ENCODE results near the gene TBX15. TPM values are rescaled to one million over a fixed set of nuclear protein-coding genes. Genes with fewer than 3 reads are reported as not detected.

TBX15 gene
- total RNA-seq, 1 donor from 2014 or later: 2.9 TPM

GRCh38 chr1:119004781-119005180 lies 16.6 kb upstream of the TBX15 start:
- Mint-ChIP-seq H3K4me1 (peaks cover 24% of the 10 kb centered on the region), H3K9me3 (peaks cover 12% of the 10 kb centered on the region), H3K4me3 (no peak overlapping the region), H3K27me3 (ENCODE audit: insufficient read depth, low read depth) (peaks cover 81% of the 10 kb centered on the region), H3K36me3 (no peaks in the 10 kb centered on the region), H3K27ac (no peak overlapping the region)
- H3K27me3 ChIP-seq: peaks cover 100% of the 10 kb centered on the region
- no peaks in the 10 kb centered on the region for H3K36me3 ChIP-seq
- peaks cover 37% of the 10 kb centered on the region for H4K20me1 ChIP-seq (ENCODE audit: low read depth)
- H3K79me2 ChIP-seq (ENCODE audit: low read depth): no peaks in the 10 kb centered on the region
- no peak for DNase-seq (ENCODE audit: low spot score)
- no peaks in the 10 kb centered on the region for H3K9me3 ChIP-seq (ENCODE audit: low read depth)
- no peak for TF ChIP-seq EZH2 (IDR thresholded peaks at IDR 0.05)
- no peak for TF ChIP-seq CTCF (IDR thresholded peaks at IDR 0.05)
- no peak for TF ChIP-seq EZH2phosphoT487 (IDR thresholded peaks at IDR 0.05)
- no peak overlapping the region for H3K4me2 ChIP-seq
- no peak overlapping the region for H2AFZ ChIP-seq (replicated peaks)
- H3K4me1 ChIP-seq: peaks cover 5% of the 10 kb centered on the region
- no peak overlapping the region for H3K27ac ChIP-seq
- H3K9ac ChIP-seq: no peak overlapping the region
- H3K4me3 ChIP-seq: no peak overlapping the region
- no peaks in the 10 kb centered on the region for H3F3A ChIP-seq (ENCODE audit: low read depth)

- Histone ChIP-seq H4K20me1 (ENCODE audit: low read depth) (peaks cover 43% of the 10 kb centered on the region), H3K79me2 (ENCODE audit: low read depth) (no peaks in the 10 kb centered on the region), H3K36me3 (no peaks in the 10 kb centered on the region), H3K4me1 (peaks cover 3% of the 10 kb centered on the region), H2AFZ (replicated peaks) (no peak overlapping the region), H3F3A (ENCODE audit: low read depth) (no peaks in the 10 kb centered on the region), H3K9ac (no peak overlapping the region), H3K4me3 (no peak overlapping the region), H3K4me2 (no peak overlapping the region), H3K27me3 (peaks cover 100% of the 10 kb centered on the region), H3K9me3 (ENCODE audit: low read depth) (no peaks in the 10 kb centered on the region), H3K27ac (no peak overlapping the region)
- Mint-ChIP-seq H3K4me3 (no peak overlapping the region), H3K36me3 (no peaks in the 10 kb centered on the region), H3K9me3 (peaks cover 12% of the 10 kb centered on the region), H3K27me3 (ENCODE audit: insufficient read depth, low read depth) (peaks cover 85% of the 10 kb centered on the region), H3K27ac (no peak overlapping the region), H3K4me1 (peaks cover 31% of the 10 kb centered on the region)
- TF ChIP-seq EZH2phosphoT487 (IDR thresholded peaks at IDR 0.05): no peak
- no peak for TF ChIP-seq CTCF (IDR thresholded peaks at IDR 0.05)
- TF ChIP-seq EZH2 (IDR thresholded peaks at IDR 0.05): no peak
- no peak for DNase-seq (ENCODE audit: low spot score)
These were observed 16.0 kb upstream of the TBX15 start for GRCh38 chr1:119004129-119004527.

- Mint-ChIP-seq H3K9me3 (peaks cover 11% of the 10 kb centered on the region), H3K27ac (no peak overlapping the region), H3K4me3 (peak overlapping the region; percentile 37), H3K36me3 (no peaks in the 10 kb centered on the region), H3K27me3 (ENCODE audit: insufficient read depth, low read depth) (peaks cover 87% of the 10 kb centered on the region), H3K4me1 (peaks cover 28% of the 10 kb centered on the region)
- Histone ChIP-seq H3K27me3 (peaks cover 100% of the 10 kb centered on the region), H2AFZ (replicated peaks) (no peak overlapping the region), H3K36me3 (no peaks in the 10 kb centered on the region), H3K9me3 (ENCODE audit: low read depth) (no peaks in the 10 kb centered on the region), H3K4me2 (no peak overlapping the region), H3F3A (ENCODE audit: low read depth) (no peaks in the 10 kb centered on the region), H4K20me1 (ENCODE audit: low read depth) (peaks cover 43% of the 10 kb centered on the region), H3K9ac (no peak overlapping the region), H3K27ac (no peak overlapping the region), H3K4me3 (no peak overlapping the region), H3K4me1 (no peaks in the 10 kb centered on the region), H3K79me2 (ENCODE audit: low read depth) (no peaks in the 10 kb centered on the region)
- no peak for DNase-seq (ENCODE audit: low spot score)
- TF ChIP-seq EZH2phosphoT487 (IDR thresholded peaks at IDR 0.05): no peak
- TF ChIP-seq CTCF (IDR thresholded peaks at IDR 0.05): peak; percentile 21
These were observed 15.4 kb upstream of the TBX15 start for GRCh38 chr1:119003413-119004128.
